NT2/D1 (cell line): ENCODE results near the gene MTHFD2.

Source experiments
- DNase-seq: peaks from one replicate; pipeline ENCODE4 v3.0.0-alpha.2; 2011; ENCODE audit warnings: low read depth, low spot score
- H3K27me3 ChIP-seq: 2 replicates; pipeline ENCODE4 v1.6.0; 2011; ENCODE audit warnings: mild to moderate bottlenecking; ENCODE audit not compliant: insufficient read length, insufficient read depth
- H3K36me3 ChIP-seq: 2 replicates; pipeline ENCODE4 v1.6.1; 2011; ENCODE audit warnings: mild to moderate bottlenecking, low read length, mixed read lengths; ENCODE audit not compliant: insufficient read depth, insufficient read length
- H3K4me1 ChIP-seq: 2 replicates; pipeline ENCODE4 v1.5.1; 2011; ENCODE audit not compliant: insufficient read depth, insufficient read length
- H3K4me3 ChIP-seq: 2 replicates; pipeline ENCODE4 v1.5.1; 2011; ENCODE audit warnings: low read depth; ENCODE audit not compliant: insufficient read length
- H3K9ac ChIP-seq: 2 replicates; pipeline ENCODE4 v1.6.0; 2011; ENCODE audit warnings: low read depth; ENCODE audit not compliant: insufficient read length
- H3K9me3 ChIP-seq: 2 replicates; pipeline ENCODE4 v1.5.1; 2011; ENCODE audit warnings: mild to moderate bottlenecking, low read length; ENCODE audit not compliant: insufficient read depth
- SUZ12 ChIP-seq: IDR thresholded peaks from 2 replicates; pipeline ENCODE4 v1.6.1; 2011; ENCODE audit not compliant: insufficient read length, insufficient read depth; ENCODE audit errors: extremely low read depth
- YY1 ChIP-seq: IDR thresholded peaks from 2 replicates; pipeline ENCODE4 v1.6.1; 2011; ENCODE audit not compliant: insufficient read length, insufficient read depth
- ZNF274 ChIP-seq: IDR thresholded peaks from 2 replicates; pipeline ENCODE4 v1.6.1; 2011; ENCODE audit warnings: mild to moderate bottlenecking, low read depth, low read length

The MTHFD2 gene

GRCh38 chr2:74168739-74169138 lies 29.7 kb upstream of the MTHFD2 start:
- H3K9me3 ChIP-seq: no peaks in the 10 kb centered on the region
- TF ChIP-seq YY1: no peak
- no peak for TF ChIP-seq ZNF274
- no peak for TF ChIP-seq SUZ12
- DNase-seq: no peak

GRCh38 chr2:74174909-74175308 lies 23.5 kb upstream of the MTHFD2 start:
- peaks cover 30% of the 10 kb centered on the region for H3K36me3 ChIP-seq
- no peak for DNase-seq

More at GRCh38 chr2:74168739-74169138, 29.7 kb upstream of the MTHFD2 start:
- Histone ChIP-seq H3K9ac (no peak overlapping the region), H3K36me3 (peaks cover 65% of the 10 kb centered on the region), H3K27me3 (no peaks in the 10 kb centered on the region), H3K4me3 (no peak overlapping the region), H3K4me1 (no peaks in the 10 kb centered on the region)

GRCh38 chr2:74177696-74178095 lies 20.7 kb upstream of the MTHFD2 start:
- H3K4me1 ChIP-seq: no peaks in the 10 kb centered on the region
- H3K9ac ChIP-seq: peak overlapping the region; percentile 90
- H3K9me3 ChIP-seq: no peaks in the 10 kb centered on the region
- peaks cover 12% of the 10 kb centered on the region for H3K36me3 ChIP-seq
- no peak for TF ChIP-seq SUZ12
- H3K27me3 ChIP-seq: no peaks in the 10 kb centered on the region
- no peak for DNase-seq
- peak overlapping the region; percentile 83 for H3K4me3 ChIP-seq

More at GRCh38 chr2:74174909-74175308, 23.5 kb upstream of the MTHFD2 start:
- no peak overlapping the region for H3K4me3 ChIP-seq
- H3K9ac ChIP-seq: no peak overlapping the region
- H3K27me3 ChIP-seq: no peaks in the 10 kb centered on the region
- H3K4me1 ChIP-seq: no peaks in the 10 kb centered on the region
- no peaks in the 10 kb centered on the region for H3K9me3 ChIP-seq
- TF ChIP-seq SUZ12: no peak
- no peak for TF ChIP-seq YY1
- TF ChIP-seq ZNF274: no peak

GRCh38 chr2:74178211-74179062 lies 20.0 kb upstream of the MTHFD2 start, which contains the start of gene MOB1A:
Gene MOB1A, minus strand, starts transcription at chr2:74178879. Its CDS starts 205 bp downstream, at chr2:74178674.
- peak within 1 kb of the TSS; percentile 90 for H3K9ac ChIP-seq
- peaks cover 11% of the 10 kb centered on the region for H3K36me3 ChIP-seq
- DNase-seq: peak; percentile 99
- H3K4me1 ChIP-seq: no peaks in the 10 kb centered on the region
- no peaks in the 10 kb centered on the region for H3K27me3 ChIP-seq
- H3K4me3 ChIP-seq: peak within 1 kb of the TSS; percentile 83
- no peaks in the 10 kb centered on the region for H3K9me3 ChIP-seq
- TF ChIP-seq ZNF274: no peak
- TF ChIP-seq SUZ12: no peak
- TF ChIP-seq YY1: no peak

- H3K27me3 ChIP-seq: no peaks in the 10 kb centered on the region
- no peaks in the 10 kb centered on the region for H3K9me3 ChIP-seq
- H3K4me1 ChIP-seq: no peaks in the 10 kb centered on the region
- TF ChIP-seq SUZ12 (no peak), YY1 (no peak), ZNF274 (no peak)
- H3K4me3 ChIP-seq: peak overlapping the region; percentile 8
- no peak for DNase-seq
- no peak overlapping the region for H3K9ac ChIP-seq
- H3K36me3 ChIP-seq: peaks cover 11% of the 10 kb centered on the region
These were observed 19.2 kb upstream of the MTHFD2 start for GRCh38 chr2:74179063-74179865.

- H3K9ac ChIP-seq: no peak overlapping the region
- no peak overlapping the region for H3K4me3 ChIP-seq
- no peak for DNase-seq
- peaks cover 4% of the 10 kb centered on the region for H3K36me3 ChIP-seq
- H3K27me3 ChIP-seq: no peaks in the 10 kb centered on the region
- no peaks in the 10 kb centered on the region for H3K9me3 ChIP-seq
- TF ChIP-seq SUZ12: no peak
- no peak for TF ChIP-seq ZNF274
- no peak for TF ChIP-seq YY1
- no peaks in the 10 kb centered on the region for H3K4me1 ChIP-seq
These were observed 16.7 kb upstream of the MTHFD2 start for GRCh38 chr2:74181739-74182138.

GRCh38 chr2:74183878-74184277 lies 14.5 kb upstream of the MTHFD2 start:
- Histone ChIP-seq H3K9me3 (no peaks in the 10 kb centered on the region), H3K4me1 (no peaks in the 10 kb centered on the region), H3K9ac (no peak overlapping the region), H3K4me3 (no peak overlapping the region), H3K27me3 (no peaks in the 10 kb centered on the region), H3K36me3 (no peaks in the 10 kb centered on the region)
- TF ChIP-seq SUZ12: no peak
- TF ChIP-seq ZNF274: no peak
- no peak for TF ChIP-seq YY1
- DNase-seq: no peak
